Measurements from ENCODE around the gene DGCR6L.
"Not testable (repeated sequence)": the region's sequence is repeated elsewhere in the genome, so short reads cannot be mapped to it uniquely, and the experiment has no call there.

DGCR6L gene

DNA sequence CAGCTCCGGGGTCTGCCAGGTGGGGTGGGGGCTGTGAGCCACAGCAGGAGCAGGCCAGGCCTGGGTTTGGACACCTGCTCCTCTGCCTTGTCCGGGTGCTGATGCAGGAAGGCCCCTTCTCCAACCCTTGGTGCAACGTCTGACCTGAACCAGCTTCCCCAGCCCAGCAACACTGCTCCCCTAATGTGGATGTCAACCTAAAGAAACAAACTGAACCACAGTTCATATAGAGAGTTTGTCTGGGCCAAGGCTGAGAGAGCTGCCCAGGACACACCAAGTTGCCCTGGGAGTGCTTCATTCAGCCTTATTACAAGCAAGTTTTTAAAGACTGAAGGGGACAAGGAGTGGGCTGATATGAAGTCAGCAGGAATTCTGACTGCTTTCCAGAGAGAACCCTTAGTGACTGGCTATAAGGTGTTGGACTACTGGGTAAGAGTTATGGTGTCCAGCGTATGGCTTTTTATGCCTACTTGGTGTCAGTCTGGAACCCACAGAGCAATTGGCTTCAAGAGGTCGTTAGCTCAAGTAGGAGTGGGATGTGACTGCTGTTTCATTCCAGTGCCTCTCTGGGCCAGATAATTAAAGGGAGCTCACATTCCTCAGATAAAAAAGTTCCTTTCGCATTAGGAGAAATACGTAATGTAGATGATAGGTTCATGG, 1.8 kb upstream of the DGCR6L start:
- peaks cover 14% of the 10 kb centered on the region for H3K4me1 ChIP-seq (ENCODE audit: control insufficient read depth, insufficient read depth, low read length, unreplicated experiment)
- not testable (repeated sequence) for H3K36me3 ChIP-seq (ENCODE audit: insufficient read depth, low read length); H3K4me3 ChIP-seq (ENCODE audit: low read depth, low read length); H2AFZ ChIP-seq (ENCODE audit: low read length, unreplicated experiment); H3K27me3 ChIP-seq (ENCODE audit: insufficient read depth, low read length); H3K27ac ChIP-seq (ENCODE audit: low read depth, low read length)
- peaks cover 16% of the 10 kb centered on the region for H3K79me2 ChIP-seq (ENCODE audit: control insufficient read depth, insufficient read depth, low read length, unreplicated experiment)

DNA sequence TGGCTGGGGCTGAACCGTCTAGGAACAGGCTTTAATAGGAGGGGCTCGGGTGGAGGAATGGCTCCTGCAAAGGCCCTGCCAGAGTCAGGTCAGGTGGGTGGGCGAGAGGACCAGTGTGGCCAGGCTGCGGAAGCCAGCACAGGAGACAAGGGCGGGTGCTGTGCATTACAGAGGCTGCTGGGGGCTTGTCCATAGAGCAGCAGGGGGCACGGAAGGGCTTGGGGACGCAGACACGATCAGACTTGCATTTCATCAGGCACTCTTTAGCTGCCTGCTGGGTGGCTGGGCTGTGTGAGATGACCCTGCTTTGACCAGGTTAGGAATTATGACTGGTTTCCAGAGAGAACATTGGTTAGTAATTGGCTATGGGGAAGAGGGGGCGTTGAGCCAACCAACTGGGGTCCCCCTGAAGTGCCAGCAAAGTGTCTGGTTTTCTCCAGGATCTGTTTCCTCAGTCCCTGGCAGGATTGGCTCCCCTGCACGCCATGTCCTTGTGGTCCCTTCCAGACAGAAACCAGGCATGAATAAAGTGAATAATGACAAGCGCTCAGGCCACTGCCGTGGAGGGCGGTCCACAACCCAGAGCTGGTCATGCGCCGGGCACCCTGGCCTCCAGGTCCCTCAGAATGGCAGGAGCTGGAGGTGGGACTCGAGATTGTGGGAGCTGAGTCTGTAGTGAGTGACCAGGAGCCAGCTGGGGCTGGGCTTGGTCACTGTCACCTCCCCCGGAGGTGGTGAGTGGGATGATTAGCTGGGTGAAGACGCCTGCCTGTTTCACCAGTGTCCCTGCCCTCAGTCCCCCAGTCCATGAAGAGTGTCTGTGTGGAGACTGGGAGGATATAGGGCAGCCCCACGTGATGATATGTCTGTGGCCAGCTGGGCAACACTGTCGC, 1.0 kb upstream of the DGCR6L start:
- not testable (repeated sequence) for H2AFZ ChIP-seq (ENCODE audit: low read length, unreplicated experiment); H3K27me3 ChIP-seq (ENCODE audit: insufficient read depth, low read length); H3K36me3 ChIP-seq (ENCODE audit: insufficient read depth, low read length)
- Histone ChIP-seq H3K4me3 (ENCODE audit: low read depth, low read length) (peak overlapping the region; percentile 87), H3K27ac (ENCODE audit: low read depth, low read length) (peak overlapping the region; percentile 34; the same call in 1 of the 2 replicates), H3K79me2 (ENCODE audit: control insufficient read depth, insufficient read depth, low read length, unreplicated experiment) (peaks cover 19% of the 10 kb centered on the region), H3K4me1 (ENCODE audit: control insufficient read depth, insufficient read depth, low read length, unreplicated experiment) (peaks cover 14% of the 10 kb centered on the region)

- Histone ChIP-seq H3K4me1 (ENCODE audit: control insufficient read depth, insufficient read depth, low read length, unreplicated experiment) (peaks cover 14% of the 10 kb centered on the region), H3K36me3 (ENCODE audit: insufficient read depth, low read length) (no peaks in the 10 kb centered on the region), H3K27ac (ENCODE audit: low read depth, low read length) (no peak overlapping the region), H3K4me3 (ENCODE audit: low read depth, low read length) (peak overlapping the region; percentile 87), H3K79me2 (ENCODE audit: control insufficient read depth, insufficient read depth, low read length, unreplicated experiment) (peaks cover 19% of the 10 kb centered on the region), H3K27me3 (ENCODE audit: insufficient read depth, low read length) (no peaks in the 10 kb centered on the region), H2AFZ (ENCODE audit: low read length, unreplicated experiment) (peak overlapping the region; percentile 50)
These were observed 667 bp downstream of the DGCR6L start for GRCh38 chr22:20319041-20319744.

- H3K27me3 ChIP-seq (ENCODE audit: insufficient read depth, low read length); H3K27ac ChIP-seq (ENCODE audit: low read depth, low read length); H3K4me1 ChIP-seq (ENCODE audit: control insufficient read depth, insufficient read depth, low read length, unreplicated experiment); H2AFZ ChIP-seq (ENCODE audit: low read length, unreplicated experiment); H3K36me3 ChIP-seq (ENCODE audit: insufficient read depth, low read length): not testable (repeated sequence)
- peak overlapping the region; percentile 40; the same call in 1 of the 2 replicates for H3K4me3 ChIP-seq (ENCODE audit: low read depth, low read length)
- H3K79me2 ChIP-seq (ENCODE audit: control insufficient read depth, insufficient read depth, low read length, unreplicated experiment) = peaks cover 19% of the 10 kb centered on the region
These were observed 1.7 kb downstream of the DGCR6L start for GRCh38 chr22:20318043-20318688.

GRCh38 chr22:20317402-20318042, 2.3 kb downstream of the DGCR6L start:
- not testable (repeated sequence) for H3K4me3 ChIP-seq (ENCODE audit: low read depth, low read length); H2AFZ ChIP-seq (ENCODE audit: low read length, unreplicated experiment); H3K27me3 ChIP-seq (ENCODE audit: insufficient read depth, low read length); H3K36me3 ChIP-seq (ENCODE audit: insufficient read depth, low read length); H3K27ac ChIP-seq (ENCODE audit: low read depth, low read length); H3K4me1 ChIP-seq (ENCODE audit: control insufficient read depth, insufficient read depth, low read length, unreplicated experiment)
- H3K79me2 ChIP-seq (ENCODE audit: control insufficient read depth, insufficient read depth, low read length, unreplicated experiment) = peaks cover 19% of the 10 kb centered on the region

GRCh38 chr22:20316844-20317401, 2.9 kb downstream of the DGCR6L start:
- Histone ChIP-seq H3K27me3 (ENCODE audit: insufficient read depth, low read length) (no peaks in the 10 kb centered on the region), H2AFZ (ENCODE audit: low read length, unreplicated experiment) (no peak overlapping the region), H3K4me3 (ENCODE audit: low read depth, low read length) (no peak overlapping the region), H3K4me1 (ENCODE audit: control insufficient read depth, insufficient read depth, low read length, unreplicated experiment) (peaks cover 4% of the 10 kb centered on the region), H3K27ac (ENCODE audit: low read depth, low read length) (no peak overlapping the region), H3K79me2 (ENCODE audit: control insufficient read depth, insufficient read depth, low read length, unreplicated experiment) (peaks cover 19% of the 10 kb centered on the region), H3K36me3 (ENCODE audit: insufficient read depth, low read length) (no peaks in the 10 kb centered on the region)

DNA sequence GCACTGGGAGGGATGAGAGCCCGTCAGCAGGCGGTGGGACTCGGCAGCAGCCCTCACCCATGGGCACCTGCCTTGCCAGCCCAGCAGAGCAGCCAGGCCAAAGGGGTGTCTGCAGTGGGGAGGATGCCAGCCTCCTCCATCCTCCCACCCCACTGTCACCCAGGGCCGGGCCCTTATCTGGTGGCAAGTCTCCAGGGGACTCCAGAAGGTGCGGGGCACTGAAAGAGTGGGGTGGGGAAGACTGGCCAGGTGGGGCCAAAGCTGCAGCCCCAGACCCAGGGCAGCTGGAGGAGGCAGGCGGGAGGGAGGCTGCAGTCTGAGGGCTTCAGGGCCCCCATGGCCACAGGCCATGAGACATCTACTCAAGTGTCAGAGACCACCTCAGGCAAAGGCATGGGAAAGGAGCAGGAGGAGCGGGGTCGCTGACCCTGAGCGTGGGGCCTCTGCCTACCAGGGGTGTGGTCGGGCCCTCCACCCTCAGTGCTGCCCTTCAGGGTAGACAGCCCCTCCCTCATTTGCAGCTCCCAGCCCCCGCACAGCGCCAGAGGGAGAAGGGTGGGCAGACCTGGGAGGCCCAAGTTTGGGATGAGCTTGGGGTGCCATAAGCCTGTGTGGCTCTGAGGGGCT, 3.5 kb downstream of the DGCR6L start:
- Histone ChIP-seq H2AFZ (ENCODE audit: low read length, unreplicated experiment) (no peak overlapping the region), H3K79me2 (ENCODE audit: control insufficient read depth, insufficient read depth, low read length, unreplicated experiment) (peaks cover 19% of the 10 kb centered on the region), H3K4me1 (ENCODE audit: control insufficient read depth, insufficient read depth, low read length, unreplicated experiment) (peaks cover 4% of the 10 kb centered on the region), H3K27ac (ENCODE audit: low read depth, low read length) (no peak overlapping the region), H3K27me3 (ENCODE audit: insufficient read depth, low read length) (no peaks in the 10 kb centered on the region), H3K36me3 (ENCODE audit: insufficient read depth, low read length) (no peaks in the 10 kb centered on the region), H3K4me3 (ENCODE audit: low read depth, low read length) (no peak overlapping the region)

- H3K27ac ChIP-seq (ENCODE audit: low read depth, low read length) = no peak overlapping the region
- no peaks in the 10 kb centered on the region for H3K27me3 ChIP-seq (ENCODE audit: insufficient read depth, low read length)
- H3K36me3 ChIP-seq (ENCODE audit: insufficient read depth, low read length) = no peaks in the 10 kb centered on the region
- H3K4me3 ChIP-seq (ENCODE audit: low read depth, low read length) = no peak overlapping the region
- no peak overlapping the region for H2AFZ ChIP-seq (ENCODE audit: low read length, unreplicated experiment)
- H3K4me1 ChIP-seq (ENCODE audit: control insufficient read depth, insufficient read depth, low read length, unreplicated experiment) = peaks cover 4% of the 10 kb centered on the region
- H3K79me2 ChIP-seq (ENCODE audit: control insufficient read depth, insufficient read depth, low read length, unreplicated experiment) = peaks cover 14% of the 10 kb centered on the region
These were observed 4.3 kb downstream of the DGCR6L start for GRCh38 chr22:20315337-20316216.

DNA sequence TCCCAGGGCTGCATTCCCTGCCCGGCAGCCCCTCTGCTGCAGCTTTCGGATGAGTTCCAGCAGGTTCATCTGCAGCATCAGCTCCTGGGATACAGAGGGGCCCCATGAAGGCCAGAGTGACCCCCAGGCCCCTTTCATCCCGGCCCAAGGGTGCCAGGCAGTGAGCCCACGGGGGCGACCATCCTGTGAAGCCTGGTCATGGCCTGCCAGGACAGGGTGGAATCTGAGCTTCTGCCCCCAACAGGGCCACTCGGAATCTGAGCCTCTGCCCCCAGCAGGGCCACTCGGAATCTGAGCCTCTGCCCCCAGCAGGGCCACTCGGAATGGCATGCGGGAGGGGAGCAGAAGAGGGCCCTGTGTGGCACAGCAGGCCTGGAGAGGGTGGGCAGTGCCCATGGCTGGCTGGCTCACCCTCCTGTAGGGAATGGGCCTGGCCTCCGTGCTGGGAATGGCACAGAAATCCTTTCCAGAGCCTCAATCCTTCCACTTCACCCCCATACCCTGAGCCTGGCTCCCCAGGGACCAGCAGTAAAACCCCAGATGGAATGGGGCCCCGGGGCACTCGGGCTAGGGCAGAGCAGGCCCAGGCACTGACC, 5.0 kb downstream of the DGCR6L start:
- H2AFZ ChIP-seq (ENCODE audit: low read length, unreplicated experiment); H3K27me3 ChIP-seq (ENCODE audit: insufficient read depth, low read length); H3K36me3 ChIP-seq (ENCODE audit: insufficient read depth, low read length); H3K79me2 ChIP-seq (ENCODE audit: control insufficient read depth, insufficient read depth, low read length, unreplicated experiment); H3K27ac ChIP-seq (ENCODE audit: low read depth, low read length); H3K4me3 ChIP-seq (ENCODE audit: low read depth, low read length); H3K4me1 ChIP-seq (ENCODE audit: control insufficient read depth, insufficient read depth, low read length, unreplicated experiment): not testable (repeated sequence)

Data from ACC112 (cell line).